ENCODE results near the gene ATOSA.

ATOSA gene, protein sequence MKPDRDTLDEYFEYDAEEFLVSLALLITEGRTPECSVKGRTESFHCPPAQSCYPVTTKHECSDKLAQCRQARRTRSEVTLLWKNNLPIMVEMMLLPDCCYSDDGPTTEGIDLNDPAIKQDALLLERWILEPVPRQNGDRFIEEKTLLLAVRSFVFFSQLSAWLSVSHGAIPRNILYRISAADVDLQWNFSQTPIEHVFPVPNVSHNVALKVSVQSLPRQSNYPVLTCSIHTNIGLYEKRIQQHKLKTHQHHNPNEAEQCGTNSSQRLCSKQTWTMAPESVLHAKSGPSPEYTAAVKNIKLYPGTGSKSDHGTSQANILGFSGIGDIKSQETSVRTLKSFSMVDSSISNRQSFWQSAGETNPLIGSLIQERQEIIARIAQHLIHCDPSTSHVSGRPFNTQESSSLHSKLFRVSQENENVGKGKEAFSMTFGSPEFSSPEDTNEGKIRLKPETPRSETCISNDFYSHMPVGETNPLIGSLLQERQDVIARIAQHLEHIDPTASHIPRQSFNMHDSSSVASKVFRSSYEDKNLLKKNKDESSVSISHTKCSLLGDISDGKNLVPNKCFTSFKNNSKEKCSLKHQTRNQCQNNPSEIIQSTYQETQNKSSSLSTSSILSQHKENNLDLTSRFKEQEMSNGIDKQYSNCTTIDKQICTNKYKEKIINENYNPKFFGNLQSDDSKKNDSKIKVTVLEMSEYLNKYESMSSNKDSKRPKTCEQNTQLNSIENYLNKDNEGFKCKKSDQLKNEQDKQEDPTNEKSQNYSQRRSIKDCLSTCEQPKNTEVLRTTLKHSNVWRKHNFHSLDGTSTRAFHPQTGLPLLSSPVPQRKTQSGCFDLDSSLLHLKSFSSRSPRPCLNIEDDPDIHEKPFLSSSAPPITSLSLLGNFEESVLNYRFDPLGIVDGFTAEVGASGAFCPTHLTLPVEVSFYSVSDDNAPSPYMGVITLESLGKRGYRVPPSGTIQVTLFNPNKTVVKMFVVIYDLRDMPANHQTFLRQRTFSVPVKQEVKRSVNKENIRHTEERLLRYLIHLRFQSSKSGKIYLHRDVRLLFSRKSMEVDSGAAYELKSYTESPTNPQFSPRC

GRCh38 chr15:52679232-52680040 is at the start of gene ATOSA:
Gene ATOSA, minus strand, starts transcription at chr15:52679388. Its CDS starts 1,367 bp downstream, at chr15:52678021.
- no peak for FAIRE-seq

DNA sequence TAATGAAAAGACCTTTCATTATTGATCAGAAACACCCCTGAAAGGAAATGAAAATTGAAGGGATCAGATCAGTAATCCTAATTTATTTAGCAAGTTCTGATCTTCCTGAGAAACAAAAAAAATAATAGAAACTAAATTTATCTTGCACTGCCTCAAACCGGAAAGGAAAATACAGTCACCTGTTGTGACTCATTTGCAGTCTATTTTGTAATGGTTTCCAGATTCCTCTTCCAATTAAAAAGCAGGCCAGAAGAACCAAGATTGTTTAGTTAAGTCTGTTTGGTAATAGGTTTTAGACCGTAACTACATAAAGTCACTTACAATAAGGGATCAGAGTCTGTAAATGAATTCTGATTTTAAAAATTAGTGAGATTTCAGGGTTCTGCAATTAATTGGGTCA is 49.7 kb upstream of the ATOSA start:
- no peak for FAIRE-seq

DNA sequence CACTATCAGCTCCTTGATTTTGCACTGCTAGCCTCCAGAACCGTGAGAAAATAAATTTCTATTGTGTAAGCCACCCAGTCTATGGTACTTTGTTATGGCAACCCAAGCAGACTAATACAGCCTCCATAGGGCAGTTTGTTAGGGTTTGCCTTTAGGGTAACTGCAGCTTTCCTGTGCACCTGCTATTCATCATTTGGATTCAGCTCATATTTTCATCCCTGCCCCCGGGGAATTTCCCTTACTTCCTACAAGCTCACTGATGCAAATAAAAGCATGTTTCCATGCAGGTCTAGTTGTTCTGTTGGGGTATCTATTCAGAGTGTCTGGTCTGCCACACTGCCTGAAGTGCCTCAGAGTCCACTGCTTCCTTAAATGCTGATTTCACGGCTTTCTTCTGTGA is 48.6 kb upstream of the ATOSA start:
- FAIRE-seq, result no peak

- FAIRE-seq, result no peak
These were observed 47.0 kb upstream of the ATOSA start for GRCh38 chr15:52726195-52726594.

- FAIRE-seq, result no peak
These were observed 39.4 kb upstream of the ATOSA start for GRCh38 chr15:52718551-52718950.

DNA sequence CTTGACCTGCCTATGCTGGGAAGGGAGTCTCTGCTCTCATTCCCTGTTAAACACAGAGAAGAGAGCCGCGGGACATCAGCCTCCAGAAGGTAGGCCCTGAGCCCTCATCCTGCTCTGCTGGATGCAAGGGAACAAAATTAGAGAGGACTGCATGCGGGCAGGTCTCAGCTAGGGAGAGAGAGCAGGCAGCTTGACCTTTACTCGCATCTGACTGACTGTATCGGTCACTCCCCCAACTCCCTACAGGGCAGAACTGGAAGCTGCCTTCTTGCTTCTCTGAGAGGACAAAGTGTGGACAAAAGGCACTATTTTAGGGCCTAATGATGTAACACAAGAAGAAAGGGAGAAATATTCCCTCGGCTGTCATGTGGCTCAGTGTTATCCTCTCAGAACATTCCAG is 38.7 kb upstream of the ATOSA start:
- no peak for FAIRE-seq

GRCh38 chr15:52717481-52717880 is 38.3 kb upstream of the ATOSA start:
- FAIRE-seq, result no peak

GRCh38 chr15:52716536-52716935 is 37.3 kb upstream of the ATOSA start:
- no peak for FAIRE-seq

DNA sequence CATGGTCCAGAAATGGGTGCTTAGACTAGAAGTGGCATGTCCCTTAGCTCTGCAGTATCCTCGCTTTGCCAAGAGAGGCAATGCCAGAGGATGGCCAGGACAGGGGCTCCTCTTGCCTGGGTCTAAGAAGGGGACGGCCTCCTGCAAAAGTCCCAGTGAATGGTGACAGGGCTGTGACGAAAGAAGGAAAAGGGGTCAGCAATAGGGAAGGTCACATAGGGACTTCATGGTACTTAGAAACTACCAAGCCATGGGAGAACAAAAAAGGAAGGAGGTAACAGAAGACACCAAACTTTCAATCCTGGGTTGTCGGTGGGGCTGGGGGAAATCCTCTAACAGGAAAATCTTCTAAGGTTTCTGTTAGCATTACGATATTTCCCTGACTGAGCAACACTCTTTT is 36.2 kb upstream of the ATOSA start:
- no peak for FAIRE-seq

- FAIRE-seq, result no peak
These were observed 35.8 kb upstream of the ATOSA start for GRCh38 chr15:52714968-52715367.

DNA sequence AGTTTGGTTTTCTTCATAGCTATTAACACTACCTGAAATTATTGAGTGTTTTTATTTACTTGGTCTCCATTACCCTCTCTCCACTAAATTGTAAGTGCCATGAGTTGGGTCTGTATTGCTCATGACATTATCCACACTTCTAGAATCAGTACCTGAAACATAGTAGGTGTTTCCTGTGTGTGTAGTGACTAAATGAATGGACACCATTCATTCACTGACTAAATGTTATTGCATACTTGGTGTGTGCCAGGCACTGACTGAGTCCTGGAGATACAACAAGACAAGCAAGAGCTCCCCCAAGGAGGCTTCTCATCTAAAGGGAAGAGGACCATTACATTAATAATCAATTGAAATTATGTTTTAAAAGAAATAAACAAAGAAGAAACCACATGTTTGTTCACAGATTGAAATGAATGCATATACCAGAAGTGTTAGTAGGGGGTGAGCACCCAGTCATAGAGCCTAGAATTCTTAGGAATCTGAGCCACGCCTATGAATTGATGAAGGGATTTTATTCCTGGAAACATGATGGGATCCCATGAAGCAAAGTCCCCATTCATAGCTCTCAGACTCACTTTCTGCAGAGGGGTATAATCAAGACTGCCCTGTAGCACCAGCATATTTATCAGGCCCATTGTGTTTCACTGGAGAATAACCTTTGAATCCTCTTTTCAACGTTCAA is 31.7 kb upstream of the ATOSA start:
- FAIRE-seq, result no peak

DNA sequence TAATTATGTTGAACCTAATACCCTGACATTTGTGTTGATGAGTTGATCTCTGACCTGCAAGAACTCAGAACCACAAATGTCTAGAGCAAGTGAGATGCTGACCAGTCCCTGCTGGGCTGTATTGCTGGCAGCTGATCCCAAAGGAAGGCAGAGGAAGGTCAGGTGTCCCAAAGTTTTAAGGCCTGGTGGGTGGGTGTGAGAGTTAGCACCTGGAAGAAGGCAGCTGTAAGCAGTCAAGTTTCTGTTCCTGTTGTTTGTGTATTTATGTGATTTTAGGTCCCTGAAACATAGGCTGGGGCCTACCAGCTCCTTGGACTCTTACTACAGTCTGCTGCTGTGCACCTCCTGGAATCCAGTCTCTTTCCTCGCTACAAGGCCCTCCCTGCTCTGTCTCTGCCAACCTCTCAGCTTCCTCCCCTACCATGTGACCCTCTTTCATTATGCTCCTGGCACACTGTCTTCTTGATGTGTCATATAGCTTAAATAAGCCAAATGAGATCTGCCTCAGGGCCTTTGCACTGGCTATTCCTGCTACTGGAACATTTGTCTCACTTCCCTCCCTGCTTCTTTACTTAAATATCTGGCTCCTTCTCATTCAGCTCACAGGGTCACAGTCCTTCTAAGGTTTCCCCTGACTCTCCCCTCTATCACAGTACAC is 31.0 kb upstream of the ATOSA start:
- FAIRE-seq, result no peak

DNA sequence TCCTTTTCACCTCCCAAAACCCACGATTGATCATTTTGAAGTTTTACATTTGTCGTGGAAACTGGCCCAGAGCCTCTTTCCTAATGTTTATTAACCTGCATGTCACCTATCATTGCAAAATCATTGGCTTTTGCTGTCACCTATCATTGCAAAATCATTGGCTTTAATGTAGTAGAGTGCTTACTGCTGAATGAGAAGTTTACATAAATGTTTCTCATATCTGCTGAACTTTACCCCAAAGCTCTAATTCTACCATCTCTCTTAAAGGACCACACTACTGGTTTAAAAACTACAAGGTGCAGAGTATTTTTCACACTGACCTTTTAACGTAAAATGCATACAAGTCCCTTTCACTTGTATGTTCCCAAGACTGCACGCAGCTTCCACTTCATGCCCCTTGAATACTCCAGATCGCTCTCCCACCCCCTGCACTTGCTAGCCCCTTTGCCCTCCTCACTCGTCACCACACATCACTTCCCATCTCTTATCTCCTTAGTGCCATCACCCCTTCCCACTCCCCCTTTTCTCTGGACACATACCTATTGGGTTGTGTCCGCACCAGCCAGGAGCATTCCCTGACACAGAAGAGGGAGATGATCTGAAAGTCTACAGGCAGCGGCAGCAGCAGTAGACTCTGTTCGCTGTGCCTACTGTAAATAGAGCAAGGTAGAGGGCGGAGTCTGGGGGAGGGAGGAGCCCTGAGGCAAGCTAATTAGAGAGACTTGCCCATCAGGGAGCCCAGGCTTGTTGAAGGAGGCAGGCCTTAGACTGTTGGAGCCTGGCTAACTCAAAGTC is 30.2 kb upstream of the ATOSA start:
- FAIRE-seq, result no peak

DNA sequence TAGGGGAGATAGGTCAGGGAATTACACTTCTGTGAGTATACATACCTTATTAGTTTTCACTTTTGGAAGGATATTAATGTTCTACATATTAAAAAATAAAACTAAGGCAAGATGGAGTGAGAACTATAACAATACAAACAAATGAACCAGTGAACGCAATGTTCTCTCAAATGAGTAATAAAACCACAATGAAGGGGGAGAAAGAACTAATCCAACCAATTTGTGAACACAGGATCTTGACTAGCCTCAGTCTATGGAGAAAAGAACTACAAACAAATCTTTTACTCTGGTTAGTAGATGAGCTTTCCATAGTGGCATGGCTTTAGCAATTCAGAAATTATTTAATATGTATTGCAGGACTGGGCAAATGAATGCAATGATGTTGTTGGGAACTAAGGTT is 26.9 kb upstream of the ATOSA start:
- no peak for FAIRE-seq

DNA sequence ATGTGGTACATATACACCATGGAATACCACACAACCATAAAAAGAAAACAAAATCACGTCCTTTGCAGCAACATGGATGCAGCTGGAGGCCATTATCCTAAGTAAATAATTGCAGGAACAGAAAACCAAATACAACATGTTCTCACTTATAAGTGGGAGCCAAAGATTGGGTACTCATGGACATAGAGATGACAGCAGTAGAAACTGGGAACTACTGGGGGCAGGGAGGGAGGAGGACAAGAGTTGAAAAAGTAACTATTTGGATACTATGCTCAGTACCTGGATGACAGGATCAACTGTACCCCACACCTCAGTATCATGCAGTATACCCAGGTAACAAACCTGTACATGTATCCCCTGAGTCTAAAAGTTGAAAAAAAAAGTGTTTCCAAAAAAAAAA is 23.2 kb upstream of the ATOSA start:
- FAIRE-seq, result no peak

- no peak for FAIRE-seq
These were observed 20.3 kb upstream of the ATOSA start for GRCh38 chr15:52699457-52699856.

GRCh38 chr15:52698514-52698913 is 19.3 kb upstream of the ATOSA start:
- FAIRE-seq, result no peak

- no peak for FAIRE-seq
These were observed 17.9 kb upstream of the ATOSA start for GRCh38 chr15:52697051-52697450.

- FAIRE-seq, result no peak
These were observed 16.0 kb upstream of the ATOSA start for GRCh38 chr15:52695154-52695553.

GRCh38 chr15:52689562-52689961 is 10.4 kb upstream of the ATOSA start:
- FAIRE-seq, result no peak

DNA sequence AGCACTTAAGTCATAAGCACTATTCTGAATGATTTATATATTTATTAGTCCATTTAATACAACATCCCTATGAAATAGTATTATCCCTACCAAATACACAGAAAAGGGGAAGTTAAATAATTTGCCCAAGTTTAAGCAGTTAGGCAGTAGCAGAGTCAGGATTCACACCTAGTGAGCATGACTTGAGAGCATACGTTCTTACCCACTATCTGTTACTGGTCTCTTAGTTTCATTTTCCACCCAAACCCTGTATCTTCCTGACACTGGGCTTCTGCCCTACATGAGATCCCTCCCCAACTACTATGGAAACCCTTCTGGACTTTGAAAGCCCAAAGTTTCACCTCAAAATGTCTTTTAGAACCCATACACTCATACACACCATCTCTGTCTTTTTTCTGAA is 4.4 kb upstream of the ATOSA start:
- no peak for FAIRE-seq

Measured in colon (tissue), 2 donors.